GM23338 (cell line): ENCODE measurements around the gene IL2.

ENCODE experiments used
- CREB1 ChIP-seq: fragments of 250-450 bp; sonication (Bioruptor Pico); IDR thresholded peaks from 2 replicates; pipeline ENCODE4 v1.5.0; 2020; ENCODE audit warnings: low read depth, mild to moderate bottlenecking, moderate library complexity
- CTCF ChIP-seq, 2 experiments: fragments of 200-600 bp in 1 of 2; sonication (generic) in 1 of 2; conservative IDR thresholded peaks; 2 replicates each; pipeline versions ENCODE4 v1.5.1 to v1.6.1; 2016 to 2017; ENCODE audit warnings: antibody characterized with exemption in 2 of 2, low read depth in 2 of 2, mild to moderate bottlenecking in 2 of 2, moderate library complexity in 1 of 2
- EZH2 ChIP-seq: fragments of 200-600 bp; sonication (generic); IDR thresholded peaks from one replicate; pipeline ENCODE4 v1.8.0; 2017; ENCODE audit warnings: antibody characterized with exemption, mild to moderate bottlenecking, low read depth; ENCODE audit not compliant: unreplicated experiment
- EZH2phosphoT487 ChIP-seq: fragments of 200-600 bp; sonication (generic); IDR thresholded peaks from one replicate; pipeline ENCODE4 v1.8.1; 2018; ENCODE audit warnings: antibody characterized with exemption; ENCODE audit not compliant: unreplicated experiment
- JUNB ChIP-seq: IDR thresholded peaks from one replicate; pipeline ENCODE4 v1.6.1; 2016; ENCODE audit warnings: antibody characterized with exemption; ENCODE audit not compliant: unreplicated experiment
- POLR2AphosphoS5 ChIP-seq: IDR thresholded peaks from 2 replicates; pipeline ENCODE4 v1.6.1; 2016; ENCODE audit warnings: antibody characterized with exemption, low read depth
- REST ChIP-seq: IDR thresholded peaks from one replicate; pipeline ENCODE4 v1.6.1; 2018; ENCODE audit warnings: antibody characterized with exemption; ENCODE audit not compliant: unreplicated experiment

GRCh38 chr4:122481766-122482405 is 25.4 kb upstream of the IL2 start:
- TF ChIP-seq CTCF (conservative IDR thresholded peaks at IDR 0.05; ENCODE audit: low read depth in 2 of 2) (no peak), EZH2 (no peak), REST (no peak), POLR2AphosphoS5 (no peak), EZH2phosphoT487 (no peak), CREB1 (no peak), JUNB (no peak)
